ENCODE measurements around the gene LRGUK. TPM values are rescaled to one million over a fixed set of nuclear protein-coding genes. Genes with fewer than 3 reads are reported as not detected.
"Not testable (repeated sequence)": the region's sequence is repeated elsewhere in the genome, so short reads cannot be mapped to it uniquely, and the experiment has no call there.

The LRGUK gene
- total RNA-seq, 1 donor from 2014 or later: 1.6 TPM

GRCh38 chr7:134248196-134248595 is 121.1 kb downstream of the LRGUK start:
- no peak for DNase-seq

GRCh38 chr7:134254311-134254710 is 127.2 kb downstream of the LRGUK start:
- DNase-seq: no peak

GRCh38 chr7:134255814-134256213 is 128.7 kb downstream of the LRGUK start:
- peak; percentile 9 for DNase-seq

GRCh38 chr7:134262322-134262721 is 135.2 kb downstream of the LRGUK start:
- DNase-seq: no peak

- no peak for DNase-seq
These were observed 149.8 kb downstream of the LRGUK start for GRCh38 chr7:134276951-134277350.

- no peak for DNase-seq
These were observed 151.5 kb downstream of the LRGUK start for GRCh38 chr7:134278502-134279153.

GRCh38 chr7:134279336-134279735 is 152.2 kb downstream of the LRGUK start:
- no peak for DNase-seq

- DNase-seq: no peak
These were observed 152.8 kb downstream of the LRGUK start for GRCh38 chr7:134279898-134280297.

GRCh38 chr7:134280508-134280907 is 153.4 kb downstream of the LRGUK start:
- DNase-seq: no peak

- DNase-seq: no peak
These were observed 156.9 kb downstream of the LRGUK start for GRCh38 chr7:134284011-134284410.

- no peak for DNase-seq
These were observed 157.8 kb downstream of the LRGUK start for GRCh38 chr7:134284952-134285351.

GRCh38 chr7:134287916-134288659 is 160.9 kb downstream of the LRGUK start:
- no peak for DNase-seq

GRCh38 chr7:134289423-134289822 is 162.3 kb downstream of the LRGUK start:
- DNase-seq: peak; percentile 10

GRCh38 chr7:134289841-134290240 is 162.7 kb downstream of the LRGUK start:
- no peak for DNase-seq

- DNase-seq: peak; percentile 16
These were observed 163.1 kb downstream of the LRGUK start for GRCh38 chr7:134290286-134290685.

GRCh38 chr7:134293002-134293740 is 166.0 kb downstream of the LRGUK start:
- no peak for DNase-seq

- DNase-seq: not testable (repeated sequence)
These were observed 168.8 kb downstream of the LRGUK start for GRCh38 chr7:134295982-134296381.

GRCh38 chr7:134297489-134297888 is 170.3 kb downstream of the LRGUK start:
- no peak for DNase-seq

GRCh38 chr7:134298902-134299683 is 172.0 kb downstream of the LRGUK start:
- DNase-seq: peak; percentile 76

GRCh38 chr7:134300988-134301387 is 173.8 kb downstream of the LRGUK start:
- no peak for DNase-seq

GRCh38 chr7:134301592-134301991 is 174.5 kb downstream of the LRGUK start:
- DNase-seq: no peak

- DNase-seq: no peak
These were observed 175.0 kb downstream of the LRGUK start for GRCh38 chr7:134302120-134302519.
